Caco-2 (cell line): ENCODE measurements around the gene C22orf15. TPM values are rescaled to one million over a fixed set of nuclear protein-coding genes. Genes with fewer than 3 reads are reported as not detected.

Source experiments
- BruUV-seq: library from RNA; stranded (reverse); fragments of 400-500 nt; replicated peaks from 2 replicates; lab custom pipeline; 2021; lab: Mats Ljungman, UMichigan
- CTCF ChIA-PET: fragments of 300-600 bp; sonication (Branson Sonifier 250); formaldehyde crosslinking; loops from one replicate; lab custom pipeline; 2022; ENCODE audit warnings: antibody characterized with exemption; lab: Charles Lee
- POLR2A ChIA-PET: fragments of 300-600 bp; sonication (Branson Sonifier 250); formaldehyde crosslinking; loops from one replicate; lab custom pipeline; 2022; ENCODE audit warnings: antibody characterized with exemption; lab: Charles Lee
- DNase-seq, 2 experiments: peaks; one replicate each; pipeline versions ENCODE4 v3.0.0 to v3.0.0-alpha.2; 2020 to 2022
- H3K27me3 ChIP-seq: replicated peaks from 2 replicates; pipeline ENCODE4 v1.6.0; 2011; ENCODE audit warnings: low read length; ENCODE audit not compliant: control insufficient read depth, insufficient read depth
- H3K36me3 ChIP-seq: 2 replicates; pipeline ENCODE4 v1.5.1; 2011; ENCODE audit warnings: low read length; ENCODE audit not compliant: control insufficient read depth, insufficient read depth
- H3K4me1 ChIP-seq: fragments of 250-450 bp; sonication (Bioruptor Pico); 2 replicates; pipeline ENCODE4 v1.5.1; 2020; ENCODE audit warnings: mild to moderate bottlenecking
- H3K4me3 ChIP-seq: 2 replicates; pipeline ENCODE4 v1.5.1; 2011; ENCODE audit warnings: low read depth, mild to moderate bottlenecking, control low read depth, low read length
- H3K9me3 ChIP-seq: fragments of 250-450 bp; sonication (Bioruptor Pico); 2 replicates; pipeline ENCODE4 v1.5.1; 2020; ENCODE audit warnings: mild to moderate bottlenecking, moderate library complexity
- H3K27ac Mint-ChIP-seq: one replicate; pipeline ENCODE4 v1.8.0; 2022; ENCODE audit warnings: mixed read lengths; ENCODE audit not compliant: unreplicated experiment
- H3K27me3 Mint-ChIP-seq: one replicate; pipeline ENCODE4 v1.8.0; 2022; ENCODE audit warnings: mixed read lengths; ENCODE audit not compliant: insufficient read depth, unreplicated experiment
- H3K36me3 Mint-ChIP-seq: one replicate; pipeline ENCODE4 v1.8.0; 2022; ENCODE audit warnings: mild to moderate bottlenecking, mixed read lengths; ENCODE audit not compliant: insufficient read depth, unreplicated experiment
- H3K4me1 Mint-ChIP-seq: one replicate; pipeline ENCODE4 v1.8.0; 2022; ENCODE audit warnings: low read depth, mixed read lengths; ENCODE audit not compliant: unreplicated experiment
- H3K4me3 Mint-ChIP-seq: one replicate; pipeline ENCODE4 v1.8.0; 2022; ENCODE audit warnings: mild to moderate bottlenecking, moderate library complexity, mixed read lengths; ENCODE audit not compliant: unreplicated experiment
- H3K9me3 Mint-ChIP-seq: one replicate; pipeline ENCODE4 v1.8.0; 2022; ENCODE audit warnings: mixed read lengths; ENCODE audit not compliant: unreplicated experiment
- CTCF ChIP-seq, 2 experiments: fragments of 200-600 bp in 1 of 2; IDR thresholded peaks; 1 replicate in 1 of 2; 2 replicates in 1 of 2; pipeline versions ENCODE4 v1.5.1 to v1.8.0; 2011 to 2022; ENCODE audit warnings: antibody characterized with exemption in 1 of 2, control low read depth in 1 of 2, inconsistent platforms in 1 of 2, low read depth in 1 of 2, low read length in 1 of 2, mild to moderate bottlenecking in 1 of 2, moderate library complexity in 1 of 2; ENCODE audit not compliant: insufficient read depth in 1 of 2, severe bottlenecking in 1 of 2, unreplicated experiment in 1 of 2
- intact Hi-C: fragments of 100-400 bp; cut with micrococcal nuclease; formaldehyde crosslinking; loops from one replicate; pipeline ENCODE4 v1.10.0; 2022; ENCODE audit not compliant: unreplicated experiment
- total RNA-seq: library from RNA; stranded (reverse); gene quantifications from 2 replicates; pipeline ENCODE4 v1.2.3, GENCODE V29; 2022

C22orf15 gene
- total RNA-seq, 1 experiment from 2014 or later: not detected

DNA sequence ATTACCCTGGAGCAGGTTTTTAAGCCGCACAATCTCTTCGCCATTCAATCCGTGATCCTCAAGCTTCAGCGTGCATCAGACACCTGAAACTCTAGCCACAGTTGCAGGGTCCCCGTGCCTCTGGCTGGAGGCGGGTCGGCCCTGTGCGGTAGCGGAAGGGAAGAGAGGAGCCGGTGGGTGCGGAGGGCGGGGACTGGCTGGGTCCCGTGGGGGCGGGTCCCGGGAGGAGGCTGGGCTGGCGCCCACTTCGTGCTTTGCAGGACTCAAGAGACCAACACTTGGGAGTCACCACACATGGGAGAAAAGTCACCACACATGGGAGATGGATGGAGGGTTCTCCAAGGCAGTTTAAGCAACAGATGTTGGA is 772 bp downstream of the C22orf15 start:
- TF ChIP-seq CTCF (IDR thresholded peaks at IDR 0.05; ENCODE audit: insufficient read depth in 1 of 2, low read depth in 1 of 2, low read length in 1 of 2, severe bottlenecking in 1 of 2, unreplicated experiment in 1 of 2): no peak
- H3K36me3 Mint-ChIP-seq: peaks cover 11% of the 10 kb centered on the region
- Histone ChIP-seq H3K36me3 (peaks cover 1% of the 10 kb centered on the region), H3K4me3 (no peak overlapping the region), H3K9me3 (no peaks in the 10 kb centered on the region), H3K4me1 (peaks cover 7% of the 10 kb centered on the region), H3K27me3 (no peaks in the 10 kb centered on the region)
- ChIA-PET CTCF (no interaction called here), POLR2A (interaction anchor here (0.5 kb wide), 1 partner anchor 152 kb away, joined by 4 read pairs; no protein-coding TSS in a partner anchor)
- no peak for DNase-seq
- intact Hi-C loops: no loop called here
- no TSS peak for BruUV-seq
- no peak overlapping the region for H3K27ac Mint-ChIP-seq
- H3K4me3 Mint-ChIP-seq: no peak overlapping the region
- H3K9me3 Mint-ChIP-seq: no peaks in the 10 kb centered on the region
- H3K27me3 Mint-ChIP-seq: no peaks in the 10 kb centered on the region
- no peaks in the 10 kb centered on the region for H3K4me1 Mint-ChIP-seq

DNA sequence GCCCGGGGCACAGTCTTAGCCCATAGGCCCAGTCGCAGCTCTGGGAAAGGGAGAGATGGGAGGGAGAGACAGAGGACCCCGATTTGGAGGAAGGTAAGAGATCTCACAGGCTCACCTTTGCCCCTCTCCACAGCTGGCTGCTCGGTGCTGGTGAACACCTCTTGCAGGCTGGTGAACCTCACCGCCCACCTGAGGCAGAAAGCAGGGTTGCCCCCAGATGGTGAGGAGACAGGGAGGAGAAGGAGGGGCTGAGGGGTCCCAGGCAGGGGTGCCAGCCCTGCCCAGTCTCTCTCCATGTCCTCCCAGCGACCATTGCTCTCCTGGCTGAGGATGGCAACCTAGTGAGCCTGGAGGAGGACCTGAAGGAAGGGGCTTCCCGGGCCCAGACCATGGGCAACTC is 1.2 kb downstream of the C22orf15 start:
- Histone ChIP-seq H3K27me3 (no peaks in the 10 kb centered on the region), H3K4me3 (no peak overlapping the region), H3K36me3 (peaks cover 1% of the 10 kb centered on the region), H3K4me1 (peaks cover 7% of the 10 kb centered on the region), H3K9me3 (no peaks in the 10 kb centered on the region)
- no peak for TF ChIP-seq CTCF (IDR thresholded peaks at IDR 0.05; ENCODE audit: insufficient read depth in 1 of 2, low read depth in 1 of 2, low read length in 1 of 2, severe bottlenecking in 1 of 2, unreplicated experiment in 1 of 2)
- intact Hi-C loops: no loop called here
- H3K27me3 Mint-ChIP-seq: no peaks in the 10 kb centered on the region
- ChIA-PET POLR2A (no interaction called here), CTCF (no interaction called here)
- no peak overlapping the region for H3K27ac Mint-ChIP-seq
- H3K36me3 Mint-ChIP-seq: peaks cover 11% of the 10 kb centered on the region
- DNase-seq: no peak
- BruUV-seq: no TSS peak
- no peak overlapping the region for H3K4me3 Mint-ChIP-seq
- H3K9me3 Mint-ChIP-seq: no peaks in the 10 kb centered on the region
- H3K4me1 Mint-ChIP-seq: no peaks in the 10 kb centered on the region

DNA sequence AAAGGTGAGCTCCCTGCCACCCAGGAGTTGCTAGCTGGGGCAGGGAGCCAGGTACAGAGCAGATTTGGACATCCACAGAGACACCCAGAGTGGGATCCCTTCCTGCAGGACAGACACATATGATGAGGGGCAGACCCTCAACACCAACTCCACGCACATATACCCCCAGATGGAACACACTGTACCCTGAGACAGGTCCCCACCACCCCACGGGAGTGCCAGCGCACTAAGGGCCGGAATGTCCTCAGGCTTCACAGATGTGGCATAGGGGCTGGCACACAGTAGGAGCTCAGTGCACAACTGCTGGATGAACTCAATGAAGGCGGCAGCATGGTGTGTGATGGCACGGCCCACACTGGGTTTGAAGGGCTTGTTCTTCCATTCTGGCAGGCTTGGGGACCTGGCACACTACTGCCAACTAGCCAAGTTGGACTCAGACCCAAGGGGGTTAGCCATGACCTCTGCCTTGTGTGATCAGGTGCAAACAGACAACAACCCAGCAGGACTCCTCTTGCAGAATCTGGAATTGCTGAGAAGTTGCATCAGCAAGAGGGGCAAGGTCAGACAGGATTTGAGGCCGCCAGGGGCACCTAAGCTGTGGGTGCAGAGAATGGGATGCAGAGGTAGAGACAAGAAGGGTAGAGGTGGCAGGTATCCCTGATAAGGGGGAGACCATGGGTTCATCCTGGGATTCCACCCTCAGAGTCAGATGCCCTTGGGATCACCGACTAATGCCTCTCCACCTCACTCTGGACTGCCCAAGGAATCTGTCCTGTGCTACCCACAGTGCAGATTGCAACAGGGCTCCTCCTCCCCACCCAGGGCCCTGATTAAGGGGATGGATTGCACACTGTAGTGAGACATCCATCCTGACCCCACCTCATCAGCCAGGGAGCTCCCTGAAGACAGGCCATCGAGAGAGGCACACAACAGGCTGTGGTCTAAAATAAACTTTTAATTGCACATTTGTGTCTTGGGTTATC is 2.4 kb downstream of the C22orf15 start:
- peak in 1 of 2 experiments; percentile 39 for DNase-seq
- peaks cover 11% of the 10 kb centered on the region for H3K36me3 Mint-ChIP-seq
- H3K4me3 Mint-ChIP-seq: peak overlapping the region; percentile 59
- H3K4me1 ChIP-seq: peaks cover 7% of the 10 kb centered on the region
- no peaks in the 10 kb centered on the region for H3K4me1 Mint-ChIP-seq
- H3K27ac Mint-ChIP-seq: peak overlapping the region; percentile 79
- ChIA-PET POLR2A (no interaction called here), CTCF (interaction anchor here (0.6 to 0.7 kb wide), 2 partner anchors 17 to 193 kb away, joined by 3 to 4 read pairs; no protein-coding TSS in a partner anchor)
- TF ChIP-seq CTCF (IDR thresholded peaks at IDR 0.05; ENCODE audit: insufficient read depth in 1 of 2, low read depth in 1 of 2, low read length in 1 of 2, severe bottlenecking in 1 of 2, unreplicated experiment in 1 of 2): no peak
- no peaks in the 10 kb centered on the region for H3K9me3 ChIP-seq
- no peak overlapping the region for H3K4me3 ChIP-seq
- no peaks in the 10 kb centered on the region for H3K9me3 Mint-ChIP-seq
- intact Hi-C loops: loop anchor here (1.0 kb wide), 1 partner anchor 14 kb away; the partner anchor contains the start of gene ZNF70
- peaks cover 1% of the 10 kb centered on the region for H3K36me3 ChIP-seq
- H3K27me3 ChIP-seq: no peaks in the 10 kb centered on the region
- BruUV-seq: no TSS peak
- no peaks in the 10 kb centered on the region for H3K27me3 Mint-ChIP-seq
